HL-60 (cell line): ENCODE data around the gene KCNQ1.

Experiments
- DNase-seq, 2 experiments: peaks; one replicate each; pipeline ENCODE4 v3.0.0-alpha.2; 2010 to 2020; ENCODE audit warnings: low read depth in 1 of 2, low spot score in 1 of 2
- H3K27ac ChIP-seq: fragments of 250-450 bp; sonication (Bioruptor Pico); replicated peaks from 2 replicates; pipeline ENCODE4 v1.5.1; 2020; ENCODE audit warnings: mild to moderate bottlenecking, moderate library complexity
- H3K27me3 ChIP-seq: fragments of 250-450 bp; sonication (Bioruptor Pico); 2 replicates; pipeline ENCODE4 v1.5.1; 2021; ENCODE audit warnings: mild to moderate bottlenecking, moderate library complexity; ENCODE audit not compliant: insufficient read depth, poor library complexity, severe bottlenecking
- H3K4me3 ChIP-seq: replicated peaks from 2 replicates; pipeline ENCODE4 v1.5.1; 2011; ENCODE audit warnings: mild to moderate bottlenecking, control low read depth, low read length; ENCODE audit not compliant: insufficient read depth
- CTCF ChIP-seq: IDR thresholded peaks from one replicate; pipeline ENCODE4 v1.5.1; 2011; ENCODE audit warnings: low read length, control low read depth, inconsistent platforms; ENCODE audit not compliant: insufficient read depth
- GABPA ChIP-seq: IDR thresholded peaks from 2 replicates; pipeline ENCODE4 v1.6.1; 2012; ENCODE audit warnings: low read depth
- POLR2AphosphoS5 ChIP-seq: IDR thresholded peaks from 2 replicates; pipeline ENCODE4 v1.6.1; 2012; ENCODE audit warnings: low read depth
- REST ChIP-seq: IDR thresholded peaks from 2 replicates; pipeline ENCODE4 v1.6.1; 2012; ENCODE audit warnings: low read depth; ENCODE audit not compliant: insufficient replicate concordance
- SPI1 ChIP-seq: IDR thresholded peaks from 2 replicates; pipeline ENCODE4 v1.6.1; 2012; ENCODE audit warnings: low read depth, mild to moderate bottlenecking, borderline replicate concordance

KCNQ1 gene

DNA sequence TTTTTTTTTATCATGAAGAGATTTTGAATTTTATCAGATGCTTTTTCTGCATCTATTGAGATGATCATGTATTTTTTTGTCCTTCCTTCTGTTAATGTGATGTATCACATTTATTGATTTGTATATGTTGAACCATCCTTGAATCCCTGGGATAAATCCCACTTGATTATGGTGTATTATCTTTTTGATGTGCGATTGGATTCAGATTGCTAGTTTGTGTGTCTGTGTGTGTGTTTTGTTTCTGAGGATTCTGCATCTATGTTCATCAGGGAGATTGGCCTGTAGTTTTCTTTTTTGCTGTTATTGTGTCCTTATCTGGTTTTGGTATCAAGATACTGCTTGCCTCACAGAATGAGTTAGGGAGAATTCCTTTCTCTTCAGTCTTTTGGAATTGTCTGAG lies 202.4 kb downstream of the KCNQ1 start:
- no peaks in the 10 kb centered on the region for H3K27me3 ChIP-seq
- TF ChIP-seq CTCF (no peak), REST (no peak), SPI1 (no peak), GABPA (no peak), POLR2AphosphoS5 (no peak)
- DNase-seq, result no peak
- H3K4me3 ChIP-seq, result no peak overlapping the region
- no peak overlapping the region for H3K27ac ChIP-seq

GRCh38 chr11:2647953-2648352 lies 203.1 kb downstream of the KCNQ1 start:
- Histone ChIP-seq H3K27ac (no peak overlapping the region), H3K4me3 (no peak overlapping the region), H3K27me3 (no peaks in the 10 kb centered on the region)
- TF ChIP-seq GABPA (no peak), SPI1 (no peak), REST (no peak), POLR2AphosphoS5 (no peak), CTCF (no peak)
- no peak for DNase-seq

- Histone ChIP-seq H3K27me3 (no peaks in the 10 kb centered on the region), H3K27ac (no peak overlapping the region), H3K4me3 (no peak overlapping the region)
- DNase-seq, result no peak
- TF ChIP-seq GABPA (no peak), CTCF (no peak), POLR2AphosphoS5 (no peak), REST (no peak), SPI1 (no peak)
Measured at GRCh38 chr11:2649400-2649799, 204.6 kb downstream of the KCNQ1 start.
